Caco-2 (cell line): ENCODE data around the gene FBP2. TPM values are rescaled to one million over a fixed set of nuclear protein-coding genes. Genes with fewer than 3 reads are reported as not detected.

Source experiments
- BruUV-seq: library from RNA; stranded (reverse); fragments of 400-500 nt; replicated peaks from 2 replicates; lab custom pipeline; 2021; lab: Mats Ljungman, UMichigan
- CTCF ChIA-PET: fragments of 300-600 bp; sonication (Branson Sonifier 250); formaldehyde crosslinking; loops from one replicate; lab custom pipeline; 2022; ENCODE audit warnings: antibody characterized with exemption; lab: Charles Lee
- POLR2A ChIA-PET: fragments of 300-600 bp; sonication (Branson Sonifier 250); formaldehyde crosslinking; loops from one replicate; lab custom pipeline; 2022; ENCODE audit warnings: antibody characterized with exemption; lab: Charles Lee
- DNase-seq, 2 experiments: peaks; one replicate each; pipeline versions ENCODE4 v3.0.0 to v3.0.0-alpha.2; 2020 to 2022
- H3K27me3 ChIP-seq: replicated peaks from 2 replicates; pipeline ENCODE4 v1.6.0; 2011; ENCODE audit warnings: low read length; ENCODE audit not compliant: control insufficient read depth, insufficient read depth
- H3K36me3 ChIP-seq: 2 replicates; pipeline ENCODE4 v1.5.1; 2011; ENCODE audit warnings: low read length; ENCODE audit not compliant: control insufficient read depth, insufficient read depth
- H3K4me1 ChIP-seq: fragments of 250-450 bp; sonication (Bioruptor Pico); 2 replicates; pipeline ENCODE4 v1.5.1; 2020; ENCODE audit warnings: mild to moderate bottlenecking
- H3K4me3 ChIP-seq: 2 replicates; pipeline ENCODE4 v1.5.1; 2011; ENCODE audit warnings: low read depth, mild to moderate bottlenecking, control low read depth, low read length
- H3K9me3 ChIP-seq: fragments of 250-450 bp; sonication (Bioruptor Pico); 2 replicates; pipeline ENCODE4 v1.5.1; 2020; ENCODE audit warnings: mild to moderate bottlenecking, moderate library complexity
- H3K27ac Mint-ChIP-seq: one replicate; pipeline ENCODE4 v1.8.0; 2022; ENCODE audit warnings: mixed read lengths; ENCODE audit not compliant: unreplicated experiment
- H3K27me3 Mint-ChIP-seq: one replicate; pipeline ENCODE4 v1.8.0; 2022; ENCODE audit warnings: mixed read lengths; ENCODE audit not compliant: insufficient read depth, unreplicated experiment
- H3K36me3 Mint-ChIP-seq: one replicate; pipeline ENCODE4 v1.8.0; 2022; ENCODE audit warnings: mild to moderate bottlenecking, mixed read lengths; ENCODE audit not compliant: insufficient read depth, unreplicated experiment
- H3K4me1 Mint-ChIP-seq: one replicate; pipeline ENCODE4 v1.8.0; 2022; ENCODE audit warnings: low read depth, mixed read lengths; ENCODE audit not compliant: unreplicated experiment
- H3K4me3 Mint-ChIP-seq: one replicate; pipeline ENCODE4 v1.8.0; 2022; ENCODE audit warnings: mild to moderate bottlenecking, moderate library complexity, mixed read lengths; ENCODE audit not compliant: unreplicated experiment
- H3K9me3 Mint-ChIP-seq: one replicate; pipeline ENCODE4 v1.8.0; 2022; ENCODE audit warnings: mixed read lengths; ENCODE audit not compliant: unreplicated experiment
- CTCF ChIP-seq, 2 experiments: fragments of 200-600 bp in 1 of 2; IDR thresholded peaks; 1 replicate in 1 of 2; 2 replicates in 1 of 2; pipeline versions ENCODE4 v1.5.1 to v1.8.0; 2011 to 2022; ENCODE audit warnings: antibody characterized with exemption in 1 of 2, control low read depth in 1 of 2, inconsistent platforms in 1 of 2, low read depth in 1 of 2, low read length in 1 of 2, mild to moderate bottlenecking in 1 of 2, moderate library complexity in 1 of 2; ENCODE audit not compliant: insufficient read depth in 1 of 2, severe bottlenecking in 1 of 2, unreplicated experiment in 1 of 2
- intact Hi-C: fragments of 100-400 bp; cut with micrococcal nuclease; formaldehyde crosslinking; loops from one replicate; pipeline ENCODE4 v1.10.0; 2022; ENCODE audit not compliant: unreplicated experiment
- total RNA-seq: library from RNA; stranded (reverse); gene quantifications from 2 replicates; pipeline ENCODE4 v1.2.3, GENCODE V29; 2022

FBP2 gene
- total RNA-seq, 1 experiment from 2014 or later: not detected

- Histone ChIP-seq H3K27me3 (no peaks in the 10 kb centered on the region), H3K4me1 (peaks cover 6% of the 10 kb centered on the region), H3K36me3 (no peaks in the 10 kb centered on the region), H3K4me3 (no peak overlapping the region), H3K9me3 (no peaks in the 10 kb centered on the region)
- ChIA-PET CTCF (no interaction called here), POLR2A (no interaction called here)
- intact Hi-C loops: no loop called here
- H3K27ac Mint-ChIP-seq: no peak overlapping the region
- no peak for DNase-seq
- H3K4me1 Mint-ChIP-seq: peaks cover 6% of the 10 kb centered on the region
- no peaks in the 10 kb centered on the region for H3K27me3 Mint-ChIP-seq
- no peaks in the 10 kb centered on the region for H3K9me3 Mint-ChIP-seq
- no peaks in the 10 kb centered on the region for H3K36me3 Mint-ChIP-seq
- TF ChIP-seq CTCF (IDR thresholded peaks at IDR 0.05; ENCODE audit: insufficient read depth in 1 of 2, low read depth in 1 of 2, low read length in 1 of 2, severe bottlenecking in 1 of 2, unreplicated experiment in 1 of 2): no peak
- H3K4me3 Mint-ChIP-seq: no peak overlapping the region
- no TSS peak for BruUV-seq
Measured at GRCh38 chr9:94632737-94633136, 39.1 kb upstream of the FBP2 start.

GRCh38 chr9:94631599-94631998, 38.0 kb upstream of the FBP2 start:
- no peaks in the 10 kb centered on the region for H3K27me3 ChIP-seq
- no TSS peak for BruUV-seq
- no peaks in the 10 kb centered on the region for H3K9me3 ChIP-seq
- TF ChIP-seq CTCF (IDR thresholded peaks at IDR 0.05; ENCODE audit: insufficient read depth in 1 of 2, low read depth in 1 of 2, low read length in 1 of 2, severe bottlenecking in 1 of 2, unreplicated experiment in 1 of 2): no peak
- Mint-ChIP-seq H3K27me3 (no peaks in the 10 kb centered on the region), H3K36me3 (no peaks in the 10 kb centered on the region), H3K4me1 (peaks cover 6% of the 10 kb centered on the region), H3K27ac (no peak overlapping the region), H3K9me3 (no peaks in the 10 kb centered on the region), H3K4me3 (no peak overlapping the region)
- intact Hi-C loops: no loop called here
- ChIA-PET CTCF (no interaction called here), POLR2A (no interaction called here)
- DNase-seq: no peak
- H3K4me1 ChIP-seq: peaks cover 6% of the 10 kb centered on the region
- no peaks in the 10 kb centered on the region for H3K36me3 ChIP-seq
- H3K4me3 ChIP-seq: no peak overlapping the region

GRCh38 chr9:94630833-94631232, 37.2 kb upstream of the FBP2 start:
- H3K27me3 ChIP-seq: no peaks in the 10 kb centered on the region
- ChIA-PET CTCF (no interaction called here), POLR2A (no interaction called here)
- no peaks in the 10 kb centered on the region for H3K9me3 ChIP-seq
- H3K36me3 ChIP-seq: no peaks in the 10 kb centered on the region
- H3K4me3 ChIP-seq: no peak overlapping the region
- H3K27ac Mint-ChIP-seq: no peak overlapping the region
- no peaks in the 10 kb centered on the region for H3K9me3 Mint-ChIP-seq
- TF ChIP-seq CTCF (IDR thresholded peaks at IDR 0.05; ENCODE audit: insufficient read depth in 1 of 2, low read depth in 1 of 2, low read length in 1 of 2, severe bottlenecking in 1 of 2, unreplicated experiment in 1 of 2): no peak
- DNase-seq: no peak
- H3K36me3 Mint-ChIP-seq: no peaks in the 10 kb centered on the region
- no peaks in the 10 kb centered on the region for H3K27me3 Mint-ChIP-seq
- no peak overlapping the region for H3K4me3 Mint-ChIP-seq
- H3K4me1 Mint-ChIP-seq: peaks cover 6% of the 10 kb centered on the region
- BruUV-seq: no TSS peak
- intact Hi-C loops: no loop called here
- peaks cover 6% of the 10 kb centered on the region for H3K4me1 ChIP-seq
